Lung (tissue), 12 donors: ENCODE data around the gene CA5A. TPM values are rescaled to one million over a fixed set of nuclear protein-coding genes. Genes with fewer than 3 reads are reported as not detected.
A peak's percentile ranks its signal among the peaks of the same experiment; 100 is the strongest.
"Not testable (repeated sequence)": the region's sequence is repeated elsewhere in the genome, so short reads cannot be mapped to it uniquely, and the experiment has no call there.

Experiments
- ATAC-seq: fragments of 200-7000 bp; cut with Tn5 transposase; one replicate; pipeline ENCODE4 v1.9.1; 2020; ENCODE audit warnings: moderate number of reproducible peaks; ENCODE audit not compliant: insufficient read depth, low FRiP score
- DNase-seq, 3 donors: peaks; one replicate each; pipeline ENCODE4 v3.0.0-alpha.2; 2013 to 2017
- H3K27ac ChIP-seq, 2 donors: one replicate each; pipeline ENCODE4 v1.5.1; 2013; ENCODE audit warnings: mild to moderate bottlenecking in 2 of 2, moderate library complexity in 2 of 2, control low read depth in 1 of 2, inconsistent platforms in 1 of 2, low read depth in 1 of 2, low read length in 1 of 2
- H3K27me3 ChIP-seq, 3 donors: one replicate each; pipeline ENCODE4 v1.5.1; 2013; ENCODE audit warnings: low read length in 2 of 3; ENCODE audit not compliant: control insufficient read depth in 3 of 3, insufficient read depth in 3 of 3
- H3K36me3 ChIP-seq, 4 donors: one replicate each; pipeline ENCODE4 v1.5.1; 2013; ENCODE audit warnings: low read length in 4 of 4, mild to moderate bottlenecking in 1 of 4, moderate library complexity in 1 of 4; ENCODE audit not compliant: control insufficient read depth in 4 of 4, insufficient read depth in 4 of 4
- H3K4me1 ChIP-seq, 5 donors: one replicate each; pipeline ENCODE4 v1.5.1; 2013; ENCODE audit warnings: low read length in 5 of 5, mild to moderate bottlenecking in 2 of 5, moderate library complexity in 1 of 5; ENCODE audit not compliant: control insufficient read depth in 5 of 5, insufficient read depth in 5 of 5
- H3K4me3 ChIP-seq: one replicate; pipeline ENCODE4 v1.5.1; 2013; ENCODE audit warnings: mild to moderate bottlenecking, control low read depth, moderate library complexity
- H3K9ac ChIP-seq, 2 donors: one replicate each; pipeline ENCODE4 v1.5.1; 2013; ENCODE audit warnings: low read length in 2 of 2, control low read depth in 1 of 2; ENCODE audit not compliant: insufficient read depth in 1 of 2
- H3K9me3 ChIP-seq, 4 donors: one replicate each; pipeline ENCODE4 v1.5.1; 2013; ENCODE audit warnings: low read length in 3 of 4, mild to moderate bottlenecking in 1 of 4, moderate library complexity in 1 of 4; ENCODE audit not compliant: control insufficient read depth in 4 of 4, insufficient read depth in 3 of 4
- WGBS, 2 donors: extraction: QIAGEN DNeasy Blood & Tissue Kit; methylation state at CpG; one replicate each; pipeline ENCODE4 v1.1.7; 2013; 5-methylcytosine and 5-hydroxymethylcytosine counted together
- polyA plus RNA-seq, 2 donors: library from polyadenylated mRNA; stranded (reverse); fragments of 200-250 nt; gene quantifications; one replicate each; pipeline ENCODE4 v1.2.1, GENCODE V29; 2013
- total RNA-seq, 2 donors: library from RNA; depleted of rRNA in 1 of 2; stranded (reverse); fragments of >200 nt in 1 of 2; gene quantifications; one replicate each; pipeline ENCODE4 v1.2.1, GENCODE V29; 2014 to 2021
- TF ChIP-seq, protein P1 (sequence below): IDR thresholded peaks from 2 replicates; pipeline ENCODE4 v1.5.1; 2012; ENCODE audit warnings: mild to moderate bottlenecking; ENCODE audit errors: control extremely low read depth, extremely low read depth
- donor health status: control.
- donor health status: control.
- donor health status: Bipolar disorder and iron deficiency.
- donor health status: healthy.
- donor health status: DM: yes; HTN: yes; CAD: no.

CA5A gene
- total and polyA plus RNA-seq, 4 donors: 0.03 to 0.63 (median 0.14) TPM; not detected in 1

- H3K4me1 ChIP-seq: peaks cover 0 to 15% (median 0%) of the 10 kb centered on the region in 5 donors
- ATAC-seq (no peak), DNase-seq (no peak)
- H3K9me3 ChIP-seq: peaks cover 0 to 11% (median 0%) of the 10 kb centered on the region in 4 donors
- H3K9ac ChIP-seq: no peak overlapping the region
- TF ChIP-seq, protein P1, sequence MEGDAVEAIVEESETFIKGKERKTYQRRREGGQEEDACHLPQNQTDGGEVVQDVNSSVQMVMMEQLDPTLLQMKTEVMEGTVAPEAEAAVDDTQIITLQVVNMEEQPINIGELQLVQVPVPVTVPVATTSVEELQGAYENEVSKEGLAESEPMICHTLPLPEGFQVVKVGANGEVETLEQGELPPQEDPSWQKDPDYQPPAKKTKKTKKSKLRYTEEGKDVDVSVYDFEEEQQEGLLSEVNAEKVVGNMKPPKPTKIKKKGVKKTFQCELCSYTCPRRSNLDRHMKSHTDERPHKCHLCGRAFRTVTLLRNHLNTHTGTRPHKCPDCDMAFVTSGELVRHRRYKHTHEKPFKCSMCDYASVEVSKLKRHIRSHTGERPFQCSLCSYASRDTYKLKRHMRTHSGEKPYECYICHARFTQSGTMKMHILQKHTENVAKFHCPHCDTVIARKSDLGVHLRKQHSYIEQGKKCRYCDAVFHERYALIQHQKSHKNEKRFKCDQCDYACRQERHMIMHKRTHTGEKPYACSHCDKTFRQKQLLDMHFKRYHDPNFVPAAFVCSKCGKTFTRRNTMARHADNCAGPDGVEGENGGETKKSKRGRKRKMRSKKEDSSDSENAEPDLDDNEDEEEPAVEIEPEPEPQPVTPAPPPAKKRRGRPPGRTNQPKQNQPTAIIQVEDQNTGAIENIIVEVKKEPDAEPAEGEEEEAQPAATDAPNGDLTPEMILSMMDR: no peak
- no peak overlapping the region for H3K4me3 ChIP-seq
- H3K27ac ChIP-seq: no peak overlapping the region
- peaks cover 0 to 16% (median 7%) of the 10 kb centered on the region in 3 donors for H3K27me3 ChIP-seq
- H3K36me3 ChIP-seq: no peaks in the 10 kb centered on the region
- 68 to 80% methylated on average over 5 of the region's 5 CpGs for WGBS, 2 donors
Observed at GRCh38 chr16:87878704-87879103, 57.6 kb downstream of the CA5A start.

- Histone ChIP-seq H3K9me3 (peaks cover 0 to 11% (median 0%) of the 10 kb centered on the region in 4 donors), H3K4me3 (no peak overlapping the region), H3K9ac (no peak overlapping the region), H3K4me1 (peaks cover 0 to 15% (median 0%) of the 10 kb centered on the region in 5 donors), H3K27me3 (peaks cover 0 to 16% (median 7%) of the 10 kb centered on the region in 3 donors), H3K36me3 (no peaks in the 10 kb centered on the region), H3K27ac (no peak overlapping the region)
- TF ChIP-seq, protein P1: no peak
- WGBS, 2 donors: 84 to 86% methylated on average over 19 of the region's 19 CpGs
- DNase-seq: no peak
- no peak for ATAC-seq
Observed at GRCh38 chr16:87877942-87878507, 58.3 kb downstream of the CA5A start.

- H3K36me3 ChIP-seq: no peaks in the 10 kb centered on the region
- peaks cover 0 to 6% (median 0%) of the 10 kb centered on the region in 4 donors for H3K9me3 ChIP-seq
- TF ChIP-seq, protein P1: no peak
- DNase-seq (no peak), ATAC-seq (no peak)
- H3K27ac ChIP-seq: no peak overlapping the region
- 34 to 42% methylated on average over 24 of the region's 24 CpGs for WGBS, 2 donors
- H3K4me3 ChIP-seq: no peak overlapping the region
- peaks cover 0 to 11% (median 3%) of the 10 kb centered on the region in 5 donors for H3K4me1 ChIP-seq
- H3K27me3 ChIP-seq: peaks cover 0 to 9% (median 7%) of the 10 kb centered on the region in 3 donors
- no peak overlapping the region for H3K9ac ChIP-seq
Observed at GRCh38 chr16:87874639-87875427, 61.5 kb downstream of the CA5A start.

GRCh38 chr16:87870418-87871291 is 65.7 kb downstream of the CA5A start:
- not testable (repeated sequence) for H3K27me3 ChIP-seq, DNase-seq, H3K4me3 ChIP-seq, ATAC-seq, H3K9me3 ChIP-seq, H3K9ac ChIP-seq, H3K36me3 ChIP-seq
- Histone ChIP-seq H3K4me1 (peaks cover 0 to 17% (median 5%) of the 10 kb centered on the region in 5 donors), H3K27ac (peak overlapping the region in 1 of 2 donors; percentile 81)
- WGBS, 2 donors: 61 to 69% methylated on average over 22 to 24 of the region's 24 CpGs

DNA sequence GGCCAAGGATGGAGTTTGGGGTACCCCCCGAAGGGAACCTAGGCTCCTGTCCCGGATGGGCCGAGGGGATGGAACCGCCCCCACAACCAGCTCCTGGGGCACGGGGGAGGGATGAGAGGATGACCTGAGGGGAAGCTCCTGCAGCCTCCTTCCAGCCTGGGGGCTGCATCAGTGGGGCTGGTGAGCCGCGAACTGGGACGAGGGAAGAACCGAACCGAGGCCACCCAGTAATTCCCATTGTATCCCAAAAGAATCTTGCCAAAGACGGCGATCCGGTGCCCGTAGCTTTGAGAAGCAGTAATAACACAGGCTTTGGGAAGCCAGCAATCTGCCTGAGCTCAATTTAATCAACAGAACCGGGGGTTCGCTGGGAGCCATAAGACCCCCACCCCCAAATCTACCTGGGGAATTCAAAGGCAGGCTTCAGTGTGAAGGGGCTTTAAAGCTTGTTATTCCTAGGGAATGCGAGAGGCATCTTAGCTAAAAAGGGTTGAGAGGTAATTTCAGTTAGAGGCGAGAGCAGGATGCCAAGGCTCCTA is 66.4 kb downstream of the CA5A start:
- not testable (repeated sequence) for H3K36me3 ChIP-seq, H3K9ac ChIP-seq, H3K27me3 ChIP-seq, DNase-seq, H3K4me3 ChIP-seq, ATAC-seq, H3K27ac ChIP-seq, H3K9me3 ChIP-seq
- 79 to 85% methylated on average over 14 to 18 of the region's 18 CpGs for WGBS, 2 donors
- peaks cover 0 to 14% (median 5%) of the 10 kb centered on the region in 5 donors for H3K4me1 ChIP-seq
